COR-L47 (cell line): Measurements from ENCODE around the gene KTN1.

Experiments used
- DNase-seq: peaks from one replicate; lab custom pipeline; 2025; lab: John Stamatoyannopoulos, UW

The KTN1 gene

GRCh38 chr14:55713486-55713885, 133.5 kb downstream of the KTN1 start:
- DNase-seq = no peak

GRCh38 chr14:55715889-55716288, 135.9 kb downstream of the KTN1 start:
- DNase-seq = no peak

- DNase-seq = no peak
Observed at GRCh38 chr14:55717621-55718020, 137.6 kb downstream of the KTN1 start.

DNA sequence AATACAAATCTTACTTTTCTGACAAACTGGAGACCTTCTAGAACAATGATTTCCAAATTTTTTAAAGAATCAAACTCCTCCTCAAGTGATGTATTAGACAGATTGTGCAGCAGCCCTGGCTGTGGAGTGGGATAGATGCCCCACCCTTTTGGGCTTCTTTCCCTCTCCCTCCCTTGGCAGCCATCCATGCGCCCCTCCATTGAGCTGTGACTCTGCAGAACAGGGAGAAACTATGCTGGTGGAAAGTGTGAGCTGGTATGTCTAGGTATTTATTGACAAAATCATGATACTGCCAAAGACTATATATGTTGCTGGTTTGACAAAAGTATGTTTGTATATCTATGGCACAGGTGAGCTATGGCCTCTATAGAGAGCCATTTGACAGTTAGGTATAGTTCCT, 138.5 kb downstream of the KTN1 start:
- no peak for DNase-seq

GRCh38 chr14:55720796-55721195, 140.8 kb downstream of the KTN1 start:
- no peak for DNase-seq

- no peak for DNase-seq
Observed at GRCh38 chr14:55721353-55721752, 141.3 kb downstream of the KTN1 start.

DNA sequence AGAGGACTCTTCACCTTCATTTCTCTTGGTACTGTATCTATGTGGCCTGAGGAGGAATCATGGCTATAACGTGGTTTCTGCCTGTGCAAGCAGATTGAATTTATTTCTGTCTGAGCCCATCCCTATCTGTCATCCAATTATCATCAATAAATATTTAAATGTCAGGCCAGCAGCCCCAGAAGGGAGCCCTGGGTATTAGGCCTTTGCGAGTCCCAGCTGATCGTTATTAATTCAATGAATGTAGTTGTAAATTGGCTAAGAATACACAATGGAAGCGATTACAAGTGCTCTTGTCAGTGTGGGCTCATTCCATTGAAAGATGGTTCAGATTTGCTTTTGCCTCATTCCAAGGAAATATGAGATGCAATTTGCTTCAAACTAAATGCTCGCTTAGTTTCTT, 142.0 kb downstream of the KTN1 start:
- no peak for DNase-seq

GRCh38 chr14:55724736-55725135, 144.7 kb downstream of the KTN1 start:
- no peak for DNase-seq

DNA sequence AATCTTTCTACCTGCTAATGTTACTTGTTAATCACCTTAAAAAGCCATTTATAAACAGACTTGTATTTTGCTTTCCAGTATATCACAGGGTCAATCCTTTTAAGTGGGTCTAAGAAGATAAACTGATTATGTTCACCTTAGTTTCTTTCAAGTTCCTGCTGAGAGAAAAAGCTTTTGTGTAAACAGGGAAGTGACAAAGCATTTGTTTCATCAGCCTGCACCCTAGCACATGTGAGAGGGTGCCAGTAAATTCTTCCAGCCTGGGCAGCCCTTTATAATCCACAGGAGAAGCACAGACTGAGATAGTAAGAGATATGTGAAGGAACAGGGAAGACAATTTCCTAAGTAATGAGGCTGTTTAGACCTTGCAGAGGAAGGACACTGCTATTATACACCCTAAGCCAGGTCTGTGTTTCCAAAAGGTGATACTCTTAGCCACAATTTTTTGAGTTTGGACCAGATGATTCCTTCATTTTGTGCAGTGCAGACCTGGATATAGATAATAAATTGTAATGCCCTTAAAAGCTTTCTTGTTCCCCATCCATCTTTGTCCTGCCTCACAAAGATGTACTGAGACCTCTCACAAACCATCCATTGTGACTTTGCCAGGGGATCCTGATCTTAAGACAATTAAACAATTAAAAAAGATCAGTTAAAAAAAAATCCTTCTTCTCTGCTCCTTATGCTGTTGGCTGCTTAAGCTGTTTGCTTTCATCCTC, 150.7 kb downstream of the KTN1 start:
- DNase-seq = no peak

GRCh38 chr14:55731311-55731872, 151.4 kb downstream of the KTN1 start:
- DNase-seq = no peak

GRCh38 chr14:55731881-55732498, 152.0 kb downstream of the KTN1 start:
- no peak for DNase-seq

- no peak for DNase-seq
Observed at GRCh38 chr14:55733599-55733998, 153.6 kb downstream of the KTN1 start.
